ENCODE results near the gene TNPO3. TPM values are rescaled to one million over a fixed set of nuclear protein-coding genes. Genes with fewer than 3 reads are reported as not detected.

The TNPO3 gene
- 27.7 TPM for total RNA-seq
- long read RNA-seq, full-length matches to known transcripts, result 22 of 30 reads
- long read RNA-seq, partial matches to known transcripts, result 3 of 30 reads
- long read RNA-seq, other reads (novel, unspliced or antisense), result 5 of 30 reads

GRCh38 chr7:129054438-129055293 lies at the start of gene TNPO3:
Gene TNPO3, minus strand, starts transcription at chr7:129055111. Its CDS starts 341 bp downstream, at chr7:129054770.
- DNase-seq (ENCODE audit: low spot score), result peak; percentile 97
- intact Hi-C loops (cut with DNase I), result no loop called here

- intact Hi-C loops (cut with DNase I), result no loop called here
- no peak for DNase-seq (ENCODE audit: low spot score)
Measured at GRCh38 chr7:129103561-129104324, 48.8 kb upstream of the TNPO3 start.

GRCh38 chr7:129101746-129102145 lies 46.8 kb upstream of the TNPO3 start:
- no peak for DNase-seq (ENCODE audit: low spot score)
- intact Hi-C loops (cut with DNase I), result no loop called here

- intact Hi-C loops (cut with DNase I), result no loop called here
- DNase-seq (ENCODE audit: low spot score), result no peak
Measured at GRCh38 chr7:129100827-129101166, 45.9 kb upstream of the TNPO3 start.

- DNase-seq (ENCODE audit: low spot score), result no peak
- intact Hi-C loops (cut with DNase I), result no loop called here
Measured at GRCh38 chr7:129098409-129099084, 43.6 kb upstream of the TNPO3 start.

- intact Hi-C loops (cut with DNase I), result no loop called here
- DNase-seq (ENCODE audit: low spot score), result no peak
Measured at GRCh38 chr7:129095258-129095657, 40.3 kb upstream of the TNPO3 start.

GRCh38 chr7:129094501-129094900 lies 39.6 kb upstream of the TNPO3 start:
- DNase-seq (ENCODE audit: low spot score), result no peak
- intact Hi-C loops (cut with DNase I), result loop anchor here (5.0 kb wide), 1 partner anchor 187 kb away; no protein-coding TSS in a partner anchor

- intact Hi-C loops (cut with DNase I), result loop anchor here (5.0 kb wide), 1 partner anchor 187 kb away; no protein-coding TSS in a partner anchor
Measured at GRCh38 chr7:129093867-129094456, 39.1 kb upstream of the TNPO3 start.

GRCh38 chr7:129091484-129092002 lies 36.6 kb upstream of the TNPO3 start:
- intact Hi-C loops (cut with DNase I), result loop anchor here (5.0 kb wide), 1 partner anchor 184 kb away; no protein-coding TSS in a partner anchor
- peak; percentile 92 for DNase-seq (ENCODE audit: low spot score)

More at GRCh38 chr7:129093867-129094456, 39.1 kb upstream of the TNPO3 start:
- DNase-seq (ENCODE audit: low spot score), result no peak

- no peak for DNase-seq (ENCODE audit: low spot score)
- intact Hi-C loops (cut with DNase I), result loop anchor here (5.0 kb wide), 1 partner anchor 183 kb away; no protein-coding TSS in a partner anchor
Measured at GRCh38 chr7:129090300-129090907, 35.5 kb upstream of the TNPO3 start.

- intact Hi-C loops (cut with DNase I), result loop anchor here (5.0 kb wide), 1 partner anchor 182 kb away; no protein-coding TSS in a partner anchor
- DNase-seq (ENCODE audit: low spot score), result no peak
Measured at GRCh38 chr7:129089521-129090212, 34.8 kb upstream of the TNPO3 start.

GRCh38 chr7:129084801-129085551 lies 30.1 kb upstream of the TNPO3 start:
- no peak for DNase-seq (ENCODE audit: low spot score)
- intact Hi-C loops (cut with DNase I), result no loop called here

GRCh38 chr7:129083525-129083924 lies 28.6 kb upstream of the TNPO3 start:
- intact Hi-C loops (cut with DNase I), result no loop called here
- DNase-seq (ENCODE audit: low spot score), result no peak

GRCh38 chr7:129078455-129078854 lies 23.5 kb upstream of the TNPO3 start:
- intact Hi-C loops (cut with DNase I), result no loop called here
- no peak for DNase-seq (ENCODE audit: low spot score)

- no peak for DNase-seq (ENCODE audit: low spot score)
- intact Hi-C loops (cut with DNase I), result no loop called here
Measured at GRCh38 chr7:129076886-129077285, 22.0 kb upstream of the TNPO3 start.

GRCh38 chr7:129074994-129075393 lies 20.1 kb upstream of the TNPO3 start:
- DNase-seq (ENCODE audit: low spot score), result no peak
- intact Hi-C loops (cut with DNase I), result no loop called here

- DNase-seq (ENCODE audit: low spot score), result no peak
- intact Hi-C loops (cut with DNase I), result no loop called here
Measured at GRCh38 chr7:129074361-129074871, 19.5 kb upstream of the TNPO3 start.
